H1 (cell line): ENCODE measurements around the gene UBE2L6. TPM values are rescaled to one million over a fixed set of nuclear protein-coding genes. Genes with fewer than 3 reads are reported as not detected.
A peak's percentile ranks its signal among the peaks of the same experiment; 100 is the strongest.

Experiments
- CTCF ChIA-PET: fragments of 300-600 bp; sonication (Branson Sonifier 250); formaldehyde crosslinking; loops from one replicate; lab custom pipeline; 2021; ENCODE audit not compliant: partially characterized antibody; lab: Charles Lee
- POLR2A ChIA-PET: fragments of 300-600 bp; sonication (Branson Sonifier 250); formaldehyde crosslinking; loops from one replicate; lab custom pipeline; 2021; ENCODE audit warnings: inconsistent platforms; ENCODE audit not compliant: partially characterized antibody; lab: Charles Lee
- DNase-seq, 2 experiments: peaks; one replicate each; pipeline versions ENCODE4 v3.0.0 to v3.0.0-alpha.2; 2010 to 2022; ENCODE audit warnings: low spot score in 2 of 2, low read depth in 1 of 2, mixed read lengths in 1 of 2
- FAIRE-seq: peaks from 2 replicates; lab custom pipeline; 2011; peaks lifted over from hg19 to GRCh38; lab: Jason Lieb, UNC
- H2AFZ ChIP-seq: 2 replicates; pipeline ENCODE4 v1.8.1; 2012; ENCODE audit warnings: low read length, inconsistent platforms
- H2AK5ac ChIP-seq: 2 replicates; pipeline ENCODE4 v1.6.1; 2013; ENCODE audit warnings: low read depth, low read length
- H2BK120ac ChIP-seq: replicated peaks from 2 replicates; pipeline ENCODE3; 2013; ENCODE audit warnings: low read depth, low read length, inconsistent platforms
- H2BK12ac ChIP-seq: 2 replicates; pipeline ENCODE4 v1.6.1; 2013; ENCODE audit warnings: low read depth, low read length
- H2BK15ac ChIP-seq: 2 replicates; pipeline ENCODE4 v1.6.1; 2013; ENCODE audit warnings: low read length
- H2BK20ac ChIP-seq: 2 replicates; pipeline ENCODE4 v1.6.1; 2013; ENCODE audit warnings: low read length
- H2BK5ac ChIP-seq: 2 replicates; pipeline ENCODE4 v1.6.1; 2013; ENCODE audit warnings: low read depth, low read length
- H3K14ac ChIP-seq: 2 replicates; pipeline ENCODE4 v1.6.1; 2013; ENCODE audit warnings: inconsistent platforms; ENCODE audit not compliant: insufficient read length
- H3K18ac ChIP-seq: 2 replicates; pipeline ENCODE4 v1.6.1; 2013; ENCODE audit warnings: low read length; ENCODE audit errors: extremely low read depth
- H3K23ac ChIP-seq: 2 replicates; pipeline ENCODE4 v1.6.1; 2013; ENCODE audit warnings: inconsistent platforms; ENCODE audit not compliant: insufficient read length
- H3K23me2 ChIP-seq: 2 replicates; pipeline ENCODE4 v1.6.1; 2013; ENCODE audit warnings: low read depth, low read length
- H3K27ac ChIP-seq: 2 replicates; pipeline ENCODE4 v1.6.1; 2011; ENCODE audit warnings: low read depth, low read length, inconsistent platforms
- H3K27me3 ChIP-seq, 4 experiments: replicated peaks in 1 of 4; 1 replicate in 1 of 4; 2 replicates in 3 of 4; pipeline versions ENCODE4 v1.6.1 to v1.8.1; 2011 to 2013; ENCODE audit warnings: low read length in 3 of 4, mild to moderate bottlenecking in 3 of 4, inconsistent platforms in 2 of 4, mixed read lengths in 2 of 4, moderate library complexity in 1 of 4; ENCODE audit not compliant: control insufficient read depth in 3 of 4, insufficient read depth in 3 of 4; ENCODE audit errors: extremely low read depth in 1 of 4
- H3K36me3 ChIP-seq, 4 experiments: 2 replicates each; pipeline versions ENCODE4 v1.6.1 to v1.8.1; 2011 to 2013; ENCODE audit warnings: mild to moderate bottlenecking in 4 of 4, low read length in 3 of 4, moderate library complexity in 2 of 4, control low read depth in 1 of 4, inconsistent platforms in 1 of 4; ENCODE audit not compliant: insufficient read depth in 4 of 4, control insufficient read depth in 2 of 4
- H3K4ac ChIP-seq: replicated peaks from 2 replicates; pipeline ENCODE3; 2013; ENCODE audit warnings: low read length, low read depth, mixed read lengths, inconsistent platforms; ENCODE audit not compliant: insufficient read length
- H3K4me1 ChIP-seq, 4 experiments: replicated peaks in 1 of 4; 1 replicate in 1 of 4; 2 replicates in 3 of 4; pipeline versions ENCODE4 v1.6.1 to v1.8.1; 2011 to 2013; ENCODE audit warnings: low read length in 3 of 4, inconsistent platforms in 2 of 4, mixed read lengths in 1 of 4; ENCODE audit not compliant: insufficient read depth in 4 of 4, control insufficient read depth in 3 of 4
- H3K4me2 ChIP-seq, 2 experiments: 2 replicates each; pipeline versions ENCODE4 v1.6.1 to v1.8.1; 2011 to 2013; ENCODE audit warnings: low read depth in 2 of 2, low read length in 2 of 2, control low read depth in 1 of 2, inconsistent platforms in 1 of 2, mild to moderate bottlenecking in 1 of 2; ENCODE audit not compliant: insufficient read depth in 1 of 2
- H3K4me3 ChIP-seq, 4 experiments: fragments of 200-600, 300-600 bp in 1 of 4; sonication (generic), shearing (Covaris generic), sonication (Bioruptor Twin) in 1 of 4; 2 replicates each; pipeline versions ENCODE4 v1.5.1 to v1.8.1; 2011 to 2016; ENCODE audit warnings: low read length in 4 of 4, low read depth in 3 of 4, control low read depth in 2 of 4, inconsistent platforms in 2 of 4, mild to moderate bottlenecking in 2 of 4, mixed read lengths in 1 of 4, moderate library complexity in 1 of 4; ENCODE audit not compliant: insufficient read depth in 2 of 4; ENCODE audit errors: extremely low read depth in 1 of 4
- H3K56ac ChIP-seq: replicated peaks from 2 replicates; pipeline ENCODE3; 2013; ENCODE audit warnings: low read depth, mild to moderate bottlenecking, mixed read lengths, low read length, inconsistent platforms; ENCODE audit not compliant: insufficient read length
- H3K79me1 ChIP-seq: 2 replicates; pipeline ENCODE4 v1.6.1; 2013; ENCODE audit warnings: low read depth, low read length, control low read depth
- H3K79me2 ChIP-seq, 2 experiments: 2 replicates each; pipeline versions ENCODE4 v1.6.1 to v1.8.1; 2012 to 2013; ENCODE audit warnings: low read length in 2 of 2, mild to moderate bottlenecking in 2 of 2, inconsistent platforms in 1 of 2; ENCODE audit not compliant: insufficient read depth in 2 of 2, control insufficient read depth in 1 of 2
- H3K9ac ChIP-seq, 4 experiments: replicated peaks in 1 of 4; 1 replicate in 1 of 4; 2 replicates in 3 of 4; pipeline versions ENCODE4 v1.6.1 to v1.8.1; 2011 to 2013; ENCODE audit warnings: low read depth in 3 of 4, low read length in 3 of 4, control low read depth in 2 of 4, mild to moderate bottlenecking in 2 of 4, moderate library complexity in 2 of 4, inconsistent platforms in 1 of 4; ENCODE audit errors: extremely low read depth in 1 of 4
- H3K9me3 ChIP-seq, 2 experiments: 2 replicates each; pipeline versions ENCODE4 v1.6.1 to v1.8.1; 2012 to 2013; ENCODE audit warnings: mild to moderate bottlenecking in 2 of 2, moderate library complexity in 2 of 2, control low read depth in 1 of 2, inconsistent platforms in 1 of 2, low read depth in 1 of 2, low read length in 1 of 2, mixed read lengths in 1 of 2; ENCODE audit not compliant: insufficient read depth in 2 of 2
- H4K20me1 ChIP-seq, 2 experiments: replicated peaks in 1 of 2; 2 replicates each; pipeline versions ENCODE3 to v1.8.1; 2011 to 2013; ENCODE audit warnings: inconsistent platforms in 2 of 2, low read length in 2 of 2, mild to moderate bottlenecking in 1 of 2; ENCODE audit not compliant: insufficient read depth in 2 of 2, control insufficient read depth in 1 of 2
- H4K5ac ChIP-seq: 2 replicates; pipeline ENCODE4 v1.6.1; 2013; ENCODE audit warnings: low read length, low read depth, mixed read lengths, inconsistent platforms; ENCODE audit not compliant: insufficient read length
- H4K8ac ChIP-seq: 2 replicates; pipeline ENCODE4 v1.8.0; 2013; ENCODE audit warnings: mild to moderate bottlenecking, moderate library complexity, low read length, inconsistent platforms; ENCODE audit not compliant: insufficient read depth; ENCODE audit errors: extremely low read depth
- H4K91ac ChIP-seq: replicated peaks from 2 replicates; pipeline ENCODE3; 2013; ENCODE audit warnings: low read length, mixed read lengths, inconsistent platforms; ENCODE audit not compliant: insufficient read length
- BRCA1 ChIP-seq: IDR thresholded peaks from 2 replicates; pipeline ENCODE4 v1.6.1; 2012; ENCODE audit warnings: low read depth, low read length, improper control_type of control experiment
- CBX8 ChIP-seq: fragments of 300-800, 300-1000 bp; sonication (generic); IDR thresholded peaks from 2 replicates; pipeline ENCODE4 v1.7.1; 2016; ENCODE audit warnings: low read depth, low read length, borderline replicate concordance
- E2F6 ChIP-seq: IDR thresholded peaks from 2 replicates; pipeline ENCODE4 v1.6.1; 2012; ENCODE audit warnings: inconsistent platforms
- EGR1 ChIP-seq: IDR thresholded peaks from 2 replicates; pipeline ENCODE4 v1.6.1; 2011; ENCODE audit warnings: low read depth, low read length, borderline replicate concordance
- GABPA ChIP-seq: IDR thresholded peaks from 2 replicates; pipeline ENCODE4 v1.6.1; 2011; ENCODE audit warnings: mild to moderate bottlenecking, low read length, moderate library complexity, borderline replicate concordance; ENCODE audit not compliant: insufficient read depth
- HDAC6 ChIP-seq: IDR thresholded peaks from one replicate; pipeline ENCODE4 v1.7.1; 2012; ENCODE audit warnings: low read depth, mild to moderate bottlenecking, inconsistent platforms, low read length, moderate library complexity
- PHF8 ChIP-seq: fragments of 200-600 bp; sonication (generic); conservative IDR thresholded peaks from 2 replicates; pipeline ENCODE4 v1.7.1; 2012; ENCODE audit warnings: low read depth, mild to moderate bottlenecking, inconsistent platforms, low read length, moderate library complexity
- SP4 ChIP-seq: IDR thresholded peaks from 2 replicates; pipeline ENCODE4 v1.6.1; 2012; ENCODE audit warnings: low read length, inconsistent platforms
- SRF ChIP-seq: IDR thresholded peaks from 2 replicates; pipeline ENCODE4 v1.6.1; 2011; ENCODE audit warnings: mild to moderate bottlenecking, low read depth, low read length, moderate library complexity
- TAF7 ChIP-seq: optimal IDR thresholded peaks from 2 replicates; pipeline ENCODE3; 2011; ENCODE audit warnings: low read depth, mild to moderate bottlenecking, inconsistent platforms, low read length, moderate library complexity, borderline replicate concordance
- WGBS, 2 experiments: shearing (Covaris generic) in 1 of 2; methylation state at CpG; one replicate each; pipeline versions ENCODE4 v1.1.6 to v1.1.7; 2013 to 2015; ENCODE audit warnings: low lambda C conversion rate in 2 of 2, mixed read lengths in 2 of 2, inconsistent platforms in 1 of 2, low coverage in 1 of 2, missing lambda C conversion rate in 1 of 2; ENCODE audit not compliant: insufficient replicate concordance in 2 of 2, insufficient coverage in 1 of 2, insufficient read length in 1 of 2; ENCODE audit errors: extremely low coverage in 1 of 2, missing lambda C conversion rate in 1 of 2; 5-methylcytosine and 5-hydroxymethylcytosine counted together
- polyA plus RNA-seq, 7 experiments: library from polyadenylated mRNA; depleted of rRNA in 3 of 7; stranded (reverse) in 5 of 7; unstranded in 2 of 7; fragments of >200 nt in 5 of 7; fragments of 200-250 nt in 2 of 7; gene quantifications; 1 replicate in 5 of 7; 2 replicates in 1 of 7; 4 replicates in 1 of 7; pipeline versions ENCODE4 v1.2.1 to v1.2.3, GENCODE V29; 2011 to 2013; ENCODE audit warnings: missing spikeins in 2 of 7, mixed read lengths in 2 of 7
- total RNA-seq: library from RNA; stranded (reverse); fragmentation: NEBNext Ultra II Directional; extraction: Animal tissue kit (Norgen Biotek cat#: 25700); gene quantifications from 2 replicates; pipeline ENCODE4 v1.2.1, GENCODE V29; 2021

Gene UBE2L6
- total and polyA plus RNA-seq, 2 of the 8 experiments (the other 6 are each of a cell fraction or from before 2014, with no cell fraction given) = 67.8 to 89.2 TPM

GRCh38 chr11:57566005-57566904 is 1.2 kb downstream of the UBE2L6 start:
- no peak overlapping the region for H2BK120ac ChIP-seq
- peaks cover 0 to 25% of the 10 kb centered on the region in 2 experiments; a peak in 2 of 4 replicates for H3K79me2 ChIP-seq
- no peak overlapping the region for H2BK20ac ChIP-seq
- no peak overlapping the region for H2AFZ ChIP-seq
- no peak overlapping the region for H3K4ac ChIP-seq
- peaks cover 0 to 2% of the 10 kb centered on the region in 2 experiments for H4K20me1 ChIP-seq
- H4K5ac ChIP-seq = no peak overlapping the region
- H3K56ac ChIP-seq = no peak overlapping the region
- no peaks in the 10 kb centered on the region for H3K36me3 ChIP-seq
- no peak overlapping the region for H4K91ac ChIP-seq
- FAIRE-seq (no peak), DNase-seq (no peak)
- WGBS, 2 experiments = 88% methylated on average over 4 of the region's 4 CpGs; no CpG with 5 or more reads in 1 of the 2 experiments
- H3K9ac ChIP-seq = no peak overlapping the region
- no peak overlapping the region; the same call in 1 of the 2 replicates for H2AK5ac ChIP-seq
- peak overlapping the region; percentile 5 to 84 (median 31); a peak in 3 of 8 replicates for H3K4me3 ChIP-seq
- H3K18ac ChIP-seq = no peak overlapping the region
- H3K79me1 ChIP-seq = no peaks in the 10 kb centered on the region
- no peak overlapping the region for H3K27ac ChIP-seq
- peak overlapping the region; percentile 85 to 91 for H3K4me2 ChIP-seq
- H3K14ac ChIP-seq = no peak overlapping the region
- no peak overlapping the region for H2BK15ac ChIP-seq
- peaks cover 6% of the 10 kb centered on the region; the same call in 1 of the 2 replicates for H3K23me2 ChIP-seq
- no peaks in the 10 kb centered on the region for H3K9me3 ChIP-seq
- no peak overlapping the region for H2BK12ac ChIP-seq
- no peaks in the 10 kb centered on the region for H3K27me3 ChIP-seq
- peaks cover 2 to 13% (median 4%) of the 10 kb centered on the region in 4 experiments; a peak in 6 of 7 replicates for H3K4me1 ChIP-seq
- ChIA-PET CTCF (interaction anchor here (0.7 to 9.6 kb wide), 5 partner anchors 49 to 97 kb away, joined by 3 to 357 read pairs (median 8); no protein-coding TSS in a partner anchor), POLR2A (interaction anchor here (0.6 to 9.7 kb wide), 11 partner anchors 8 to 123 kb away, joined by 3 to 591 read pairs (median 6); partner anchors contain the start of genes TIMM10 and YPEL4)
- no peak overlapping the region for H3K23ac ChIP-seq
- H2BK5ac ChIP-seq = no peak overlapping the region
- no peak overlapping the region for H4K8ac ChIP-seq
- no peak for TF ChIP-seq EGR1
- TF ChIP-seq GABPA = no peak
- TF ChIP-seq HDAC6 = no peak
- no peak for TF ChIP-seq PHF8
- TF ChIP-seq CBX8 = no peak
- no peak for TF ChIP-seq SP4
- TF ChIP-seq BRCA1 = no peak
- no peak for TF ChIP-seq TAF7
- TF ChIP-seq E2F6 = no peak
- TF ChIP-seq SRF = no peak
